HepG2 (cell line): ENCODE data around the gene MTHFR. TPM values are rescaled to one million over a fixed set of nuclear protein-coding genes. Genes with fewer than 3 reads are reported as not detected.

ENCODE experiments used
- ATAC-seq: fragments of 200-7000 bp; cut with Tn5 transposase; 3 replicates; pipeline ENCODE4 v1.9.1; 2020; ENCODE audit warnings: mild to moderate bottlenecking, moderate library complexity
- BruUV-seq: library from RNA; stranded (reverse); fragments of 400-500 nt; replicated peaks from 2 replicates; lab custom pipeline; 2021; lab: Mats Ljungman, UMichigan
- CTCF ChIA-PET: fragments of 300-600 bp; formaldehyde crosslinking; extraction: SDS; loops from one replicate; lab custom pipeline; 2021; ENCODE audit warnings: low total read pairs, inconsistent platforms, low intra/inter-chr PET ratio; lab: Yijun Ruan, JAX
- POLR2A ChIA-PET: fragments of 350-600 bp; sonication (Branson Sonifier 250); formaldehyde crosslinking; loops from one replicate; lab custom pipeline; 2020; ENCODE audit warnings: antibody characterized with exemption, inconsistent platforms; lab: Yijun Ruan, JAX
- DNase-seq: peaks from one replicate; pipeline ENCODE4 v3.0.0-alpha.2; 2015; ENCODE audit warnings: low spot score
- FAIRE-seq: peaks from 3 replicates; lab custom pipeline; 2011; peaks lifted over from hg19 to GRCh38; lab: Jason Lieb, UNC
- H2AFZ ChIP-seq: one replicate; pipeline ENCODE4 v1.6.1; 2011; ENCODE audit warnings: low read length, inconsistent platforms
- H3K27ac ChIP-seq: fragments of 300-600 bp; 3 replicates; pipeline ENCODE4 v1.8.0; 2011; ENCODE audit warnings: mixed run types, mild to moderate bottlenecking, mixed read lengths, low read length, inconsistent platforms; ENCODE audit not compliant: insufficient read depth; ENCODE audit errors: extremely low read length
- H3K27me3 ChIP-seq, 2 experiments: fragments of 200-600 bp in 1 of 2; 2 replicates in 1 of 2; 3 replicates in 1 of 2; pipeline versions ENCODE4 v1.6.0 to v1.8.0; 2011; ENCODE audit warnings: low read length in 2 of 2, mild to moderate bottlenecking in 2 of 2, moderate library complexity in 2 of 2, inconsistent platforms in 1 of 2; ENCODE audit not compliant: insufficient read depth in 2 of 2, control insufficient read depth in 1 of 2
- H3K36me3 ChIP-seq, 2 experiments: fragments of 200-600 bp in 1 of 2; replicated peaks in 1 of 2; 2 replicates in 1 of 2; 3 replicates in 1 of 2; pipeline versions ENCODE4 v1.5.1 to v1.8.0; 2011; ENCODE audit warnings: low read length in 2 of 2, inconsistent platforms in 1 of 2; ENCODE audit not compliant: insufficient read depth in 2 of 2, control insufficient read depth in 1 of 2
- H3K4me1 ChIP-seq: 2 replicates; pipeline ENCODE4 v1.5.1; 2012; ENCODE audit warnings: low read length, inconsistent platforms; ENCODE audit not compliant: insufficient read depth
- H3K4me2 ChIP-seq: 2 replicates; pipeline ENCODE4 v1.6.0; 2011; ENCODE audit warnings: low read depth, low read length, inconsistent platforms
- H3K4me3 ChIP-seq, 3 experiments: fragments of 200-600 bp in 1 of 3; sonication (generic), shearing (Covaris generic) in 1 of 3; replicated peaks in 1 of 3; 2 replicates each; pipeline ENCODE4 v1.5.1; 2011 to 2016; ENCODE audit warnings: low read length in 3 of 3, inconsistent platforms in 2 of 3, low read depth in 2 of 3, mild to moderate bottlenecking in 2 of 3, control low read depth in 1 of 3, mixed read lengths in 1 of 3; ENCODE audit not compliant: insufficient read depth in 1 of 3
- H3K79me2 ChIP-seq: one replicate; pipeline ENCODE4 v1.6.1; 2011; ENCODE audit warnings: low read length, inconsistent platforms; ENCODE audit not compliant: insufficient read depth
- H3K9ac ChIP-seq: 2 replicates; pipeline ENCODE4 v1.6.0; 2011; ENCODE audit warnings: mild to moderate bottlenecking, low read depth, low read length, inconsistent platforms; ENCODE audit not compliant: insufficient read depth
- H3K9me3 ChIP-seq: 2 replicates; pipeline ENCODE4 v1.5.1; 2012; ENCODE audit warnings: mild to moderate bottlenecking, low read length
- H4K20me1 ChIP-seq: 2 replicates; pipeline ENCODE4 v1.6.0; 2011; ENCODE audit warnings: inconsistent platforms, mild to moderate bottlenecking, low read length, moderate library complexity; ENCODE audit not compliant: insufficient read depth
- AGO2 ChIP-seq: fragments of 200-400 bp; formaldehyde crosslinking; optimal IDR thresholded peaks from 2 replicates; pipeline ENCODE3; 2017; ENCODE audit warnings: mild to moderate bottlenecking, low read depth, low read length, moderate library complexity
- HNF4A ChIP-seq: sonication (generic); formaldehyde crosslinking; IDR thresholded peaks from 2 replicates; pipeline ENCODE4 v1.4.0; 2020; ENCODE audit warnings: missing genetic modification reagents
- MBD4 ChIP-seq: IDR thresholded peaks from 2 replicates; pipeline ENCODE4 v1.6.1; 2012; ENCODE audit warnings: low read length, inconsistent platforms, borderline replicate concordance
- SP4 ChIP-seq: sonication (generic); formaldehyde crosslinking; IDR thresholded peaks from 2 replicates; pipeline ENCODE4 v1.8.1; 2023; ENCODE audit warnings: mild to moderate bottlenecking, missing genetic modification reagents
- ZBTB7A ChIP-seq: sonication (generic); formaldehyde crosslinking; IDR thresholded peaks from 2 replicates; pipeline ENCODE4 v1.8.0; 2022; ENCODE audit warnings: mild to moderate bottlenecking, missing genetic modification reagents
- WGBS: methylation state at CpG from one replicate; pipeline ENCODE4 v1.1.6; 2017; ENCODE audit warnings: low lambda C conversion rate; 5-methylcytosine and 5-hydroxymethylcytosine counted together
- in situ Hi-C: cut with HindIII; loops from 2 replicates; pipeline ENCODE4 v1.10.0; 2017; ENCODE audit warnings: low pct_unique_long_range_greater_than_20kb; ENCODE audit not compliant: extremely low pct_ligation_motif_present
- intact Hi-C: fragments of 100-400 bp; cut with micrococcal nuclease; formaldehyde crosslinking; loops from one replicate; pipeline ENCODE4 v1.10.0; 2022; ENCODE audit not compliant: unreplicated experiment
- polyA plus RNA-seq, 8 experiments: library from polyadenylated mRNA; depleted of rRNA in 3 of 8; stranded (reverse) in 7 of 8; unstranded in 1 of 8; fragments of >200 nt; fragmentation: Illumina TruSeq in 4 of 8; extraction: Trizol in 4 of 8; gene quantifications; 2 replicates each; pipeline versions ENCODE4 v1.2.1 to v1.2.3, GENCODE V29; 2011 to 2016; ENCODE audit warnings: low read depth in 4 of 8, missing spikeins in 1 of 8, mixed read lengths in 1 of 8; ENCODE audit not compliant: insufficient read depth in 1 of 8
- total RNA-seq, 5 experiments: library from RNA; depleted of rRNA; stranded (reverse); fragments of >200 nt; fragmentation: Illumina TruSeq; extraction: Trizol; gene quantifications; 2 replicates each; pipeline ENCODE4 v1.2.3, GENCODE V29; 2016; ENCODE audit warnings: low read depth in 1 of 5
- TF ChIP-seq, protein P1 (sequence below): sonication (generic); formaldehyde crosslinking; IDR thresholded peaks from 2 replicates; pipeline ENCODE4 v1.4.0; 2020; ENCODE audit warnings: missing genetic modification reagents, mild to moderate bottlenecking, borderline replicate concordance
- TF ChIP-seq, protein P2 (sequence below): sonication (generic); formaldehyde crosslinking; IDR thresholded peaks from 2 replicates; pipeline ENCODE4 v1.4.0; 2020; ENCODE audit warnings: missing genetic modification reagents

Gene MTHFR
- total and polyA plus RNA-seq, 2 of the 13 experiments (the other 11 are each of a cell fraction or from before 2014, with no cell fraction given): 3.8 to 8.2 TPM

DNA sequence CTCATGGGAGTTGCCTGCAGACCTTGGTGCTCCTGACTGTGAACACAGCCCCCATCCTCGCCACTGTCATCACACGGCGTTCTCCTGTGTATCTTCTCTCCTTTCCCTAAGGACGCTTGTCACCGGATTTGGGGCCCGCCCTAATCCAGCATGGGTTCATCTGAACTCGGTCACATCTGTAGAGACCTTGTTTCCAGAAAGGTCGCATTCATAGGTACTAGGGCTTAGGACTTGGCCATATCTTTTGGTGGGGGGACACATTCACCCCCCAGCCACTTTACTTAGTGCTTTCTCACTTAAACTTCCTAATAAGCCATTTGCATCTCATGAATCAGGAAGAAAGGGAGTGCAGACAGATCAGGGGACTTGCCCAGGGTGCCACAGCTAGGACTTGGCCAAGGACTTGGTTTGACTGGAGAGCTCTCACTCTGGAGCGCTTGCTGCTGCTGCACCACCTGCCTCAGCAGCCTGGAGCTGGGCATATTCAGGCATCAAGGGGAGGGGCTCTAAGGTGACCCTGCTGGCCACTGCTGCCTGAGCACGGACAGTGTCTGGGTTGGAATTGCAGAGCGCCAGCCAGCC lies 32.1 kb upstream of the MTHFR start (continued):
- TF ChIP-seq, protein P1, sequence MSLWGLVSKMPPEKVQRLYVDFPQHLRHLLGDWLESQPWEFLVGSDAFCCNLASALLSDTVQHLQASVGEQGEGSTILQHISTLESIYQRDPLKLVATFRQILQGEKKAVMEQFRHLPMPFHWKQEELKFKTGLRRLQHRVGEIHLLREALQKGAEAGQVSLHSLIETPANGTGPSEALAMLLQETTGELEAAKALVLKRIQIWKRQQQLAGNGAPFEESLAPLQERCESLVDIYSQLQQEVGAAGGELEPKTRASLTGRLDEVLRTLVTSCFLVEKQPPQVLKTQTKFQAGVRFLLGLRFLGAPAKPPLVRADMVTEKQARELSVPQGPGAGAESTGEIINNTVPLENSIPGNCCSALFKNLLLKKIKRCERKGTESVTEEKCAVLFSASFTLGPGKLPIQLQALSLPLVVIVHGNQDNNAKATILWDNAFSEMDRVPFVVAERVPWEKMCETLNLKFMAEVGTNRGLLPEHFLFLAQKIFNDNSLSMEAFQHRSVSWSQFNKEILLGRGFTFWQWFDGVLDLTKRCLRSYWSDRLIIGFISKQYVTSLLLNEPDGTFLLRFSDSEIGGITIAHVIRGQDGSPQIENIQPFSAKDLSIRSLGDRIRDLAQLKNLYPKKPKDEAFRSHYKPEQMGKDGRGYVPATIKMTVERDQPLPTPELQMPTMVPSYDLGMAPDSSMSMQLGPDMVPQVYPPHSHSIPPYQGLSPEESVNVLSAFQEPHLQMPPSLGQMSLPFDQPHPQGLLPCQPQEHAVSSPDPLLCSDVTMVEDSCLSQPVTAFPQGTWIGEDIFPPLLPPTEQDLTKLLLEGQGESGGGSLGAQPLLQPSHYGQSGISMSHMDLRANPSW: no peak
- no peak for TF ChIP-seq ZBTB7A (CRISPR knock-in tag)

DNA sequence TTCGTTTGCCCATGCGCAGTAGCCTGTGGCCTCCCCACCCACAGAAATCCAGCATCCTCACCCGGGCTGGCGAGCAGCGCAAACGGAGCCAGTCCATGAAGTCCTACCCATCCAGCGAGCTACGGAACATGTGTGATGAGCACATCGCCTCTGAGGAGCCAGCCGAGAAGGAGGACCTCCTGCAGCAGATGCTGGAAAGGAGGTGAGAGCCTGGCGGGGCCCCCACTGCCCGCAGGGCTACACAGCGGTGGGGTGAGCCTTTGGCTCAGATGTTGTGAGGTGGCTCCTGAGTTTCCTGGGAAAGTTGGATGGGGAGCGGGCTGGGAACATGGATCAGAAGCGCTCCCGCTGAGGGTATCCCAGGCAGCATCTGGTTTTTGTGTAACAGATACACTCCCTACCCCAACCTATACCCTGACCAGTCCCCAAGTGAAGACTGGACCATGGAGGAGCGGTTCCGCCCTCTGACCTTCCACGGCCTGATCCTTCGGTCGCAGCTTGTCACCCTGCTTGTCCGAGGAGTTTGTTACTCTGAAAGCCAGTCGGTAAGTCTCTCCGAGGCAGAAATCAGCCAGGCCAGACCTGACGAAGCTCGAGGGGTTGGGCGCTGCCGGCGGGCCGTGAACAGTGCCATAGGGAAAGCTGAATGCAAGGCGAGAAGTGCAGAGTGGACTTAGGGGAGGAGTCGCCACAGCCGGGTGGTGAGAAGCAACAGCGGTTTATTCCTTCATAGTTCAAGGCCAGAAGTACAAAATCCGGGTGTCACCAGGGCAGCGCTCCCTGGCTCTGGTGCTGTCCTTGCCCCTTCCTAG lies 31.4 kb upstream of the MTHFR start:
- no peak overlapping the region for H3K27ac ChIP-seq
- in situ Hi-C loops (loop anchor here (10.0 kb wide), 1 partner anchor 128 kb away; no protein-coding TSS in a partner anchor), intact Hi-C loops (no loop called here)
- WGBS: 87% methylated on average over 28 of the region's 36 CpGs
- peaks cover 47 to 84% of the 10 kb centered on the region in 2 experiments for H3K36me3 ChIP-seq
- H3K27me3 ChIP-seq: no peaks in the 10 kb centered on the region
- H3K4me1 ChIP-seq: peaks cover 35% of the 10 kb centered on the region
- no peak overlapping the region for H3K4me2 ChIP-seq
- ATAC-seq (no peak), DNase-seq (no peak), FAIRE-seq (no peak)
- no TSS peak for BruUV-seq
- H3K9ac ChIP-seq: no peak overlapping the region
- POLR2A ChIA-PET: interaction anchor here (2.4 kb wide), 1 partner anchor 71 kb away, joined by 9 read pairs; no protein-coding TSS in a partner anchor
- TF ChIP-seq AGO2 (peak; percentile 36), SP4 (CRISPR knock-in tag) (0 out of 2 replicates have a peak, but pooled peaks have one; percentile 29), HNF4A (CRISPR knock-in tag) (peak; percentile 26; the same call in 1 of the 2 replicates), MBD4 (no peak)
- TF ChIP-seq, protein P2, sequence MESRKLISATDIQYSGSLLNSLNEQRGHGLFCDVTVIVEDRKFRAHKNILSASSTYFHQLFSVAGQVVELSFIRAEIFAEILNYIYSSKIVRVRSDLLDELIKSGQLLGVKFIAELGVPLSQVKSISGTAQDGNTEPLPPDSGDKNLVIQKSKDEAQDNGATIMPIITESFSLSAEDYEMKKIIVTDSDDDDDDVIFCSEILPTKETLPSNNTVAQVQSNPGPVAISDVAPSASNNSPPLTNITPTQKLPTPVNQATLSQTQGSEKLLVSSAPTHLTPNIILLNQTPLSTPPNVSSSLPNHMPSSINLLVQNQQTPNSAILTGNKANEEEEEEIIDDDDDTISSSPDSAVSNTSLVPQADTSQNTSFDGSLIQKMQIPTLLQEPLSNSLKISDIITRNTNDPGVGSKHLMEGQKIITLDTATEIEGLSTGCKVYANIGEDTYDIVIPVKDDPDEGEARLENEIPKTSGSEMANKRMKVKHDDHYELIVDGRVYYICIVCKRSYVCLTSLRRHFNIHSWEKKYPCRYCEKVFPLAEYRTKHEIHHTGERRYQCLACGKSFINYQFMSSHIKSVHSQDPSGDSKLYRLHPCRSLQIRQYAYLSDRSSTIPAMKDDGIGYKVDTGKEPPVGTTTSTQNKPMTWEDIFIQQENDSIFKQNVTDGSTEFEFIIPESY: peak; percentile 59; the same call in 1 of the 2 replicates
- H3K4me3 ChIP-seq: no peak overlapping the region
- no peaks in the 10 kb centered on the region for H4K20me1 ChIP-seq
- no peaks in the 10 kb centered on the region for H3K9me3 ChIP-seq
- H3K79me2 ChIP-seq: no peaks in the 10 kb centered on the region
- CTCF ChIA-PET: interaction anchor here (2.1 to 4.1 kb wide), 2 partner anchors 57 to 70 kb away, joined by 15 to 46 read pairs; no protein-coding TSS in a partner anchor
- H2AFZ ChIP-seq: no peak overlapping the region
